ENCODE measurements around the gene AGAP1. TPM values are rescaled to one million over a fixed set of nuclear protein-coding genes. Genes with fewer than 3 reads are reported as not detected.

Gene AGAP1
- polyA plus RNA-seq, 2 of the 4 experiments (the other 2 are of a cell fraction): 20.2 to 21.9 TPM

- FAIRE-seq (no peak), ATAC-seq (no peak), DNase-seq (ENCODE audit: low read depth in 1 of 2, low spot score in 1 of 2) (no peak)
- Histone ChIP-seq H3K27ac (no peak overlapping the region), H3K9me3 (no peaks in the 10 kb centered on the region), H3K4me1 (peaks cover 7% of the 10 kb centered on the region; the same call in 2 of the 3 replicates), H3K4me3 (no peak overlapping the region), H3K4me2 (no peak overlapping the region)
- TF ChIP-seq FOXS1 (CRISPR knock-in tag; IDR thresholded peaks at IDR 0.05): no peak
- TF ChIP-seq RFX5 (IDR thresholded peaks at IDR 0.05): no peak
- no peak for TF ChIP-seq CTCF (IDR thresholded peaks at IDR 0.05)
- 100% methylated on average over 4 of the region's 4 CpGs for WGBS (ENCODE audit: missing lambda C conversion rate)
- ChIA-PET CTCF (interaction anchor here (1.2 kb wide), 1 partner anchor 59 kb away, joined by 4 read pairs; no protein-coding TSS in a partner anchor), POLR2A (no interaction called here)
Observed at GRCh38 chr2:236119003-236119402, 625.2 kb downstream of the AGAP1 start.

- CTCF ChIA-PET: interaction anchor here (1.2 kb wide), 1 partner anchor 59 kb away, joined by 4 read pairs; no protein-coding TSS in a partner anchor
- WGBS (ENCODE audit: missing lambda C conversion rate): 89% methylated on average over 11 of the region's 13 CpGs
- Histone ChIP-seq H3K4me3 (no peak overlapping the region), H3K9me3 (no peaks in the 10 kb centered on the region), H3K4me2 (no peak overlapping the region), H3K4me1 (peaks cover 7% of the 10 kb centered on the region; the same call in 2 of the 3 replicates), H3K27ac (no peak overlapping the region)
- DNase-seq (ENCODE audit: low read depth in 1 of 2, low spot score in 1 of 2) (no peak), FAIRE-seq (no peak), ATAC-seq (no peak)
- TF ChIP-seq USF2 (IDR thresholded peaks at IDR 0.05): no peak
- no peak for TF ChIP-seq KDM1A (IDR thresholded peaks at IDR 0.05; ENCODE audit: low read depth)
- no peak for TF ChIP-seq CEBPB (IDR thresholded peaks at IDR 0.05)
- no peak for TF ChIP-seq JUN (IDR thresholded peaks at IDR 0.05)
- no peak for TF ChIP-seq MAX (IDR thresholded peaks at IDR 0.05)
- TF ChIP-seq TP53 (CRISPR knock-in tag; IDR thresholded peaks at IDR 0.05): no peak
- TF ChIP-seq FOSL2 (IDR thresholded peaks at IDR 0.05): no peak
- no peak for TF ChIP-seq FOSL2 (CRISPR knock-in tag; IDR thresholded peaks at IDR 0.05)
- TF ChIP-seq CTCF (IDR thresholded peaks at IDR 0.05): no peak
- TF ChIP-seq MAZ (IDR thresholded peaks at IDR 0.05; ENCODE audit: borderline replicate concordance, low read depth, low read length): no peak
- TF ChIP-seq MYC (IDR thresholded peaks at IDR 0.05; ENCODE audit: borderline replicate concordance, low read length): no peak
- no peak for TF ChIP-seq EHF (CRISPR knock-in tag; IDR thresholded peaks at IDR 0.05)
- POLR2A ChIA-PET: no interaction called here
Observed at GRCh38 chr2:236119476-236119875, 625.6 kb downstream of the AGAP1 start.

- H3K27ac ChIP-seq: no peak overlapping the region
- H3K4me1 ChIP-seq: peaks cover 7% of the 10 kb centered on the region; the same call in 2 of the 3 replicates
- H3K4me2 ChIP-seq: no peak overlapping the region
- CTCF ChIA-PET: no interaction called here
- WGBS (ENCODE audit: missing lambda C conversion rate): 95% methylated on average over 11 of the region's 29 CpGs
- no peak for ATAC-seq
- POLR2A ChIA-PET: no interaction called here
- no peaks in the 10 kb centered on the region for H3K9me3 ChIP-seq
- no peak for FAIRE-seq
- TF ChIP-seq HES2 (IDR thresholded peaks at IDR 0.05) (no peak), HMGXB4 (CRISPR knock-in tag; IDR thresholded peaks at IDR 0.05; ENCODE audit: borderline replicate concordance) (no peak), BCL3 (IDR thresholded peaks at IDR 0.05) (no peak), ESRRA (IDR thresholded peaks at IDR 0.05; ENCODE audit: borderline replicate concordance, low read length) (no peak), PBX3 (IDR thresholded peaks at IDR 0.05) (no peak)
- DNase-seq (ENCODE audit: low read depth in 1 of 2, low spot score in 1 of 2): no peak
- no peak overlapping the region for H3K4me3 ChIP-seq
Observed at GRCh38 chr2:236120141-236120601, 626.3 kb downstream of the AGAP1 start.

Measured in A549 (cell line).